ENCODE data around the gene NHS. TPM values are rescaled to one million over a fixed set of nuclear protein-coding genes. Genes with fewer than 3 reads are reported as not detected.

NHS gene
- total RNA-seq, 1 experiment from 2014 or later: 6.2 TPM

DNA sequence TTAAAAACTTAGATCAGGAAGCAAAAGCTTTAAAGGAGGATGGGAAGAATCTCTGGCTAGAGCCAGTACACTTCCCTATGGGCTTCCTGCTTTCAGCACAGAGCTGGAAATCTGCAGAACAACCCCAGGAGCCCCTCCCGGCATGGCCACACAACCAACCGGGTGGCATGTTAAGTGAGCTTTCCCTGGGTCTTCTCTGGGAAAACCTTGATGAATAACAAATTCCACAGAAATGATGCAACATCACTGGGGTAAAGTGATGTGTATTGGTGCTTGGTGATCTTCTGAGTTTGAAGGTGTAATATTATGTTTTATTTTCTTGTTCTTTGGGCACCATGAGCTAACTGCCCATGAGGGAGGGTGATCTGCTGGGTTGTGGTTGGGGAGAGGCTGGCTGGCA lies 22.1 kb downstream of the NHS start:
- H3K4me1 Mint-ChIP-seq (ENCODE audit: insufficient read depth, unreplicated experiment): peaks cover 6% of the 10 kb centered on the region
- H3K27me3 Mint-ChIP-seq (ENCODE audit: insufficient read depth, unreplicated experiment): no peaks in the 10 kb centered on the region
- ChIA-PET CTCF (interaction anchor here (0.5 to 0.7 kb wide), 4 partner anchors 10 to 1575 kb away, joined by 3 read pairs; no protein-coding TSS in a partner anchor), POLR2A (interaction anchor here (0.7 kb wide), 2 partner anchors 9 to 981 kb away, joined by 4 to 5 read pairs; no protein-coding TSS in a partner anchor)
- H3K9me3 Mint-ChIP-seq (ENCODE audit: unreplicated experiment): no peaks in the 10 kb centered on the region
- TF ChIP-seq, protein P1, sequence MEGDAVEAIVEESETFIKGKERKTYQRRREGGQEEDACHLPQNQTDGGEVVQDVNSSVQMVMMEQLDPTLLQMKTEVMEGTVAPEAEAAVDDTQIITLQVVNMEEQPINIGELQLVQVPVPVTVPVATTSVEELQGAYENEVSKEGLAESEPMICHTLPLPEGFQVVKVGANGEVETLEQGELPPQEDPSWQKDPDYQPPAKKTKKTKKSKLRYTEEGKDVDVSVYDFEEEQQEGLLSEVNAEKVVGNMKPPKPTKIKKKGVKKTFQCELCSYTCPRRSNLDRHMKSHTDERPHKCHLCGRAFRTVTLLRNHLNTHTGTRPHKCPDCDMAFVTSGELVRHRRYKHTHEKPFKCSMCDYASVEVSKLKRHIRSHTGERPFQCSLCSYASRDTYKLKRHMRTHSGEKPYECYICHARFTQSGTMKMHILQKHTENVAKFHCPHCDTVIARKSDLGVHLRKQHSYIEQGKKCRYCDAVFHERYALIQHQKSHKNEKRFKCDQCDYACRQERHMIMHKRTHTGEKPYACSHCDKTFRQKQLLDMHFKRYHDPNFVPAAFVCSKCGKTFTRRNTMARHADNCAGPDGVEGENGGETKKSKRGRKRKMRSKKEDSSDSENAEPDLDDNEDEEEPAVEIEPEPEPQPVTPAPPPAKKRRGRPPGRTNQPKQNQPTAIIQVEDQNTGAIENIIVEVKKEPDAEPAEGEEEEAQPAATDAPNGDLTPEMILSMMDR (IDR thresholded peaks at IDR 0.05; ENCODE audit: unreplicated experiment): no peak
- DNase-seq (ENCODE audit: unreplicated experiment): no peak
- peaks cover 5% of the 10 kb centered on the region for H3K36me3 Mint-ChIP-seq (ENCODE audit: insufficient read depth, unreplicated experiment)
- no peak overlapping the region for H3K27ac Mint-ChIP-seq (ENCODE audit: low read depth, unreplicated experiment)
- no TSS peak for BruUV-seq (replicated peaks)
- intact Hi-C loops (cut with micrococcal nuclease): no loop called here
- no peak overlapping the region for H3K4me3 Mint-ChIP-seq (ENCODE audit: unreplicated experiment)

DNA sequence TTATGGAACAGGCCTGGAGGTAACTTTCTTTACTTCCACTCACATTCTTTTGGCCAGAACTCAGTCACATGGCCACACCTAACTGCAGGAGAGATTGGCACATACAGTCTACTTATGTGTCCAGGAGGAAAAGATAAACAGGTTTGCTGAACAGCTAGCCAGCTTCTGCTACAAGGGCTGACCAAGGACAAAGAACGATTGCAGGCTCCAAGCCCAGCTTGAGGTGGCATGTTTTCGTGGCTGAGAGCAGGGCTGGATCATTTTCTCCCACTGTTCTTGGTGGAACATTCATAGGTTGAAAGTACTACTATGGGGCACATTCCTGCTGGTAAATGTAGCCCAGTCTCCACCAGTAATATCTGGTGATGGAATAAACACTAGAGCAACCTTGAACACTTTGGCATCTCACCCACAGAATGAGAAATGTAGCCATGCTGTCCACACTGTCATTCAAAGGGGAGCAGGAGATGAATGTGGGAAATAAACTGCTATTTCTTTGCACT lies 28.2 kb downstream of the NHS start:
- Mint-ChIP-seq H3K9me3 (ENCODE audit: unreplicated experiment) (peaks cover 7% of the 10 kb centered on the region), H3K4me1 (ENCODE audit: insufficient read depth, unreplicated experiment) (peaks cover 19% of the 10 kb centered on the region), H3K36me3 (ENCODE audit: insufficient read depth, unreplicated experiment) (no peaks in the 10 kb centered on the region), H3K27me3 (ENCODE audit: insufficient read depth, unreplicated experiment) (no peaks in the 10 kb centered on the region), H3K4me3 (ENCODE audit: unreplicated experiment) (no peak overlapping the region), H3K27ac (ENCODE audit: low read depth, unreplicated experiment) (no peak overlapping the region)
- TF ChIP-seq, protein P1 (IDR thresholded peaks at IDR 0.05; ENCODE audit: unreplicated experiment): no peak
- BruUV-seq (replicated peaks): no TSS peak
- no peak for DNase-seq (ENCODE audit: unreplicated experiment)
- ChIA-PET POLR2A (interaction anchor here (1.0 kb wide), 1 partner anchor 26 kb away, joined by 3 read pairs; no protein-coding TSS in a partner anchor), CTCF (no interaction called here)
- intact Hi-C loops (cut with micrococcal nuclease): no loop called here

DNA sequence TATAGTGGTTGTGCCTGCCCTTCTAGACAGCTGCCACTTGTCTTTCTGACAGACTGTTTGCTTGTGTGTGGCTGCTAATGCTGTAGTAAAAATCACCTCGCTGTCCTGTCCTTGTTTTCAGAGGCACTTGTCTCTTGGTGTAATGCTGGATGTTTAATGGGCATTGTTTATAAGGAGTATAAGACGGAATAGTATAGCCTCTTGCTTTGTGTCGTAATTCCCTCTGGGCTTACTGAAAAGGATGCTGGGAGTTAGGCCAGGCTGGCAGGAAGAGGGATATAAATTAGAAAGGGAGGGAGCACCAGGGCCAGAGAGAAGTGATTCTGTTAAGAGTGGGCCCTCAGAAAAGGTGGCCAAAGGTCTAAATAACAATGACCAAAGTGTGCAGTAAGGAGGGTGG lies 29.0 kb downstream of the NHS start:
- H3K27ac Mint-ChIP-seq (ENCODE audit: low read depth, unreplicated experiment): no peak overlapping the region
- intact Hi-C loops (cut with micrococcal nuclease): no loop called here
- TF ChIP-seq, protein P1 (IDR thresholded peaks at IDR 0.05; ENCODE audit: unreplicated experiment): no peak
- no peak overlapping the region for H3K4me3 Mint-ChIP-seq (ENCODE audit: unreplicated experiment)
- H3K4me1 Mint-ChIP-seq (ENCODE audit: insufficient read depth, unreplicated experiment): peaks cover 19% of the 10 kb centered on the region
- POLR2A ChIA-PET: no interaction called here
- CTCF ChIA-PET: interaction anchor here (0.7 kb wide), 1 partner anchor 24 kb away, joined by 5 read pairs; no protein-coding TSS in a partner anchor
- H3K27me3 Mint-ChIP-seq (ENCODE audit: insufficient read depth, unreplicated experiment): no peaks in the 10 kb centered on the region
- no peak for DNase-seq (ENCODE audit: unreplicated experiment)
- BruUV-seq (replicated peaks): no TSS peak
- no peaks in the 10 kb centered on the region for H3K36me3 Mint-ChIP-seq (ENCODE audit: insufficient read depth, unreplicated experiment)
- peaks cover 7% of the 10 kb centered on the region for H3K9me3 Mint-ChIP-seq (ENCODE audit: unreplicated experiment)

DNA sequence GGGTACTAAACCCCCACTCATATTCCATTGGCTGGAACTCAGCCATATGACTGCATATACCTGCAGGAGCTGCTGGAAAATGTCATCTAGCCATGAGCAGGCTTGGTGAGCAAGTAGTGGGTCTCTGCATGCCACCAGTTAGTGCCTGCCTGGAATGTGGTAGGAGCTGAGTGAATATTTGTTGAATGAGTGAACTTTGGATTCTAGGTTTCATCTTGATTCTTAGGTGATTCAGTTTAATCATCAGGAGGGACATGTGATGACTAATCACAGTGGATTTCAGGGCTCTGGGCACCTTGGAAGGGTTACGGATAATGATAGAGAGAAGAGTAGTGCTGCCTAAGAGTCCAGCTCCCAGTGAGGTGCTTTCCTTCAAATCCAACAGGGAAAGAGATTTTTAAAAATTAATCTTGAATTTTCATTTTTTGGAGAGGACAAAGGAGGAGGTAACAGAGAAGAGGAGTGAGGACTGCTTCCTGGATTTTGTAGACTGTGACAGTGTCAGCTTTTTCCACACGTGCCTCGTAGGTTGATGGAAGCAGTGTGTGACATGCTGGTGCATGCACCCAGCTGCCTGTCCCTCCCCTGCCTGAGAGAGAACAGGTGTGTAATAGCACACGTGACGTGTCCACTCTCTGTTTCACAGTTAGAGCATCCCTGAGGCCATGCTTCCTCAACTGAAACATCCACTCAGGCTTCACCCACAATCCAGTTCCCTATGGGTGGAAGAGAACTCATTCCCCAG lies 30.4 kb downstream of the NHS start:
- H3K4me1 Mint-ChIP-seq (ENCODE audit: insufficient read depth, unreplicated experiment): peaks cover 19% of the 10 kb centered on the region
- TF ChIP-seq, protein P1 (IDR thresholded peaks at IDR 0.05; ENCODE audit: unreplicated experiment): no peak
- ChIA-PET CTCF (interaction anchor here (0.6 to 1.1 kb wide), 3 partner anchors 31 to 163 kb away, joined by 3 to 7 read pairs (median 5); no protein-coding TSS in a partner anchor), POLR2A (interaction anchor here (0.5 to 1.6 kb wide), 9 partner anchors 9 to 333 kb away, joined by 3 to 4 read pairs (median 3); no protein-coding TSS in a partner anchor)
- no peaks in the 10 kb centered on the region for H3K36me3 Mint-ChIP-seq (ENCODE audit: insufficient read depth, unreplicated experiment)
- no TSS peak for BruUV-seq (replicated peaks)
- no peaks in the 10 kb centered on the region for H3K27me3 Mint-ChIP-seq (ENCODE audit: insufficient read depth, unreplicated experiment)
- H3K27ac Mint-ChIP-seq (ENCODE audit: low read depth, unreplicated experiment): no peak overlapping the region
- H3K9me3 Mint-ChIP-seq (ENCODE audit: unreplicated experiment): peaks cover 7% of the 10 kb centered on the region
- intact Hi-C loops (cut with micrococcal nuclease): no loop called here
- peak overlapping the region; percentile 2 for H3K4me3 Mint-ChIP-seq (ENCODE audit: unreplicated experiment)
- DNase-seq (ENCODE audit: unreplicated experiment): peak; percentile 68
